Measurements from ENCODE around the gene GAB2.

Gene GAB2

DNA sequence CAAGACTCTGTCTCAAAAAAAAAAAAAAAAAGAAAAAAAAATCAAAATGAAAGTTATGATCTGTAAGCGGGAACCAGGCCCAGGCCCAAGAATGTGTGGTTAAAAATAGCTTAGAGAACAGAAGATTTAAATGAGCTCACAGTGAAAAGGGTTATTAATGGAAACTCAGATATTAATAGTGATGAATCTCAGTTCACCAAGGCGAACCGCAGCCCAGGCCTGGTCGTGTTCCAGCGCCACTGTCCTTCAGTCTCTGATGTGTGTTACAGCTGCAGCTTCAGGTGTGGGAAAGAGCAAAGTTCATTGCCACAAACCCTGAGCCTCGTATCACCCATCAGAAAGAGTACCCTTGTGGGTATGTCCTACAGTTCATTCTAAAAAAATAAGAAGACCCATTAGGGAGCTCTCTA is 107.1 kb downstream of the GAB2 start:
- H3K27ac ChIP-seq, result peak overlapping the region; percentile 41
- no peaks in the 10 kb centered on the region for H3K27me3 ChIP-seq
- H3K9me3 ChIP-seq, result no peaks in the 10 kb centered on the region
- H3K4me1 ChIP-seq (ENCODE audit: control insufficient read depth in 1 of 2, insufficient read depth in 1 of 2, low read depth in 1 of 2, low read length in 1 of 2), result peaks cover 45 to 47% of the 10 kb centered on the region in 2 experiments
- peaks cover 4% of the 10 kb centered on the region for H3K36me3 ChIP-seq
- no peak overlapping the region for H3K4me3 ChIP-seq (ENCODE audit: low read depth in 1 of 2, low read length in 1 of 2)
- no peak for TF ChIP-seq CTCF (IDR thresholded peaks at IDR 0.05)

GRCh38 chr11:78304201-78304600 is 113.4 kb downstream of the GAB2 start:
- Histone ChIP-seq H3K9me3 (no peaks in the 10 kb centered on the region), H3K27ac (peak overlapping the region; percentile 57), H3K4me1 (ENCODE audit: control insufficient read depth in 1 of 2, insufficient read depth in 1 of 2, low read depth in 1 of 2, low read length in 1 of 2) (peaks cover 6 to 11% of the 10 kb centered on the region in 2 experiments), H3K36me3 (no peaks in the 10 kb centered on the region), H3K27me3 (no peaks in the 10 kb centered on the region), H3K4me3 (ENCODE audit: low read depth in 1 of 2, low read length in 1 of 2) (no peak overlapping the region)
- no peak for TF ChIP-seq CTCF (IDR thresholded peaks at IDR 0.05)

DNA sequence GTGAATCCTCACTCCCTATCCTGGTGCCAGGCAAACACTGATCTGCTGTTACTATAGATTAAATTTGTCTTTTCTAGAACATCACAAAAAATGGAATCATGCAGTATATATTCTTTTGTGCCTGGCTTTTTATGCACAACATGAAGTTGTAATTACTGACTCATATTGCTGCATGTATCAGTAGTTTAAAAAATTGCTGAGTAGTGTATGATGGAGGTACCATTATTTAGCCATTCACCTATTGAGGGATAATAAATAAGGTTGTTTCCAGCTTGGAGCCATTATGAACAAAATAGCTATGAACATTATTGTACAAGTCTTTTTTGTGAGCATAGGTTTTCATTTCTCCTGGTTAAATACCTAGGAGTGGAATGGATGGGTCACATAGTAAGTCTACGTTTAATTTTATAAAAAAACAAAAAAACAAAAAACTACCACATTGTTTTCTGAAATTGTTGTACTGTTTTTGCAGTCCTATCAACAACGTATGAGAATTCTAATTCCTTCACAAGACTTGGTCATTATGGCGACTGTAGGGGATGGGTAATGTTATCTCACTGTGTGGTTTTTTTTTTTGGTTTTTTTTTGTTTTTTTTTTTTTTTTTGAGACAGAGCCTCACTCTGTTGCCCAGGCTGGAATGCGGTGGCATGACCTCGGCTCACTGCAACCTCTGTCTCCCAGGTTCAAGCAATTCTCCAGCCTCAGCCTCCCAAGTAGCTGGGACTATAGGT is 117.3 kb downstream of the GAB2 start:
- TF ChIP-seq CTCF (IDR thresholded peaks at IDR 0.05), result no peak
- H3K4me3 ChIP-seq (ENCODE audit: low read depth in 1 of 2, low read length in 1 of 2), result no peak overlapping the region
- no peaks in the 10 kb centered on the region for H3K36me3 ChIP-seq
- H3K9me3 ChIP-seq, result no peaks in the 10 kb centered on the region
- H3K27ac ChIP-seq, result no peak overlapping the region
- no peaks in the 10 kb centered on the region for H3K27me3 ChIP-seq
- peaks cover 24 to 32% of the 10 kb centered on the region in 2 experiments for H3K4me1 ChIP-seq (ENCODE audit: control insufficient read depth in 1 of 2, insufficient read depth in 1 of 2, low read depth in 1 of 2, low read length in 1 of 2)

DNA sequence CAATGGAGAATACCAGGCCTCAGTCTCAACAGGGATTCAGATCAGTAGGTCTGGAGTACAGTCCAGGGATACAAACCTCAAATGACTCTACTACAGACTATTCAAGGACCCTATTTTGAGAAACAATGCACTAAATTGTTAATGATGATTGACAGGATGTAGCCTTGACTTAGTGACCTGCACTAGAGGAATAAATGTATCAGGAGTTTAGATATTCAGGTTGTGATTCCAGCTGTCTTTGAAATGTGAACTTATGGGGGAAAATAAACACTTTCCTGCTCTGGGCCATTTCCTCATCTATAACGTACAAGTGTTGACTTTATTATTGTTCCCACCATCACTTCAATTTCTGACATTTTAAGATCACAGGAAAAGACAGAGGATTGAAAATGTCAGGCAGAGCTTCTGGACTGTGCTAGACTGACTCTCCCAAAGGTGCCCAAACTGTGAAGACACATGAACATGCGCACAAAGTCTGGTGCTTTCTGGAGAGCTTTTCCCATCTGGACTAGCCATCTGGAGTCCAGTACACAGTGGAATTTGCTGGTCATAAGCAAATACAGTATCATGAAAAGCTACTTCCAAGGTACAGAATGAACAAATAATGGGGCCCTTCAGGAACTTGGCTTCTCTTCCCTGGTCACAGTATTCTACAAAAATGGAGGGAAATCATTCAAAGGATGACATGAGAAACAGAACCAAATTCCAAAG is 118.5 kb downstream of the GAB2 start:
- peak overlapping the region; percentile 52 for H3K27ac ChIP-seq
- no peak for TF ChIP-seq CTCF (IDR thresholded peaks at IDR 0.05)

DNA sequence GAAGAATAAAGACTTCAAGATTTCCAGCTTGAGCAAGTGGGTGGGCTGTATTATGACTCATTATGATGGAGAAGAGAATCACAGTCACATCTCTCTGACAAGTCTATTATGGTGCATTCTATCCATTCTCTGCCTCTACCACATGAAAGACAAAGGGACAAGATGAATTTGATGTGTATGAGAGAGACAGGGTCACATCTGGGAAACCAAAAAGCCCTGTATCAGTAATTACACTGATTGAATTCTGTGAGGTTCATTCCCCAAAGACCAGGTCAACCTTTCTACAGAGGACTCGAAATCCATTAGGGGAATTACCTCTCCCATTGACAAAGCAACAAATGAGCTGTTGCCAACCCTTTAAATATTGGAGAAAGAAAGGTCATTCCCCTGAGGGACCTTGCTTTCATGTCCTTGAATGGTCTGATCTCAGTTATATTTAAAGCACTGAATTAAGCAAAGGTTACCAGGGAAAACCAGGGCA is 119.3 kb downstream of the GAB2 start:
- H3K9me3 ChIP-seq, result no peaks in the 10 kb centered on the region
- H3K4me3 ChIP-seq (ENCODE audit: low read depth in 1 of 2, low read length in 1 of 2), result no peak overlapping the region
- TF ChIP-seq CTCF (IDR thresholded peaks at IDR 0.05), result no peak
- H3K4me1 ChIP-seq (ENCODE audit: control insufficient read depth in 1 of 2, insufficient read depth in 1 of 2, low read depth in 1 of 2, low read length in 1 of 2), result peaks cover 35 to 37% of the 10 kb centered on the region in 2 experiments
- H3K27me3 ChIP-seq, result no peaks in the 10 kb centered on the region
- H3K36me3 ChIP-seq, result no peaks in the 10 kb centered on the region
- H3K27ac ChIP-seq, result peak overlapping the region; percentile 52

More for the DNA sequence above, 118.5 kb downstream of the GAB2 start:
- H3K9me3 ChIP-seq, result no peaks in the 10 kb centered on the region
- H3K4me3 ChIP-seq (ENCODE audit: low read depth in 1 of 2, low read length in 1 of 2), result no peak overlapping the region
- H3K27me3 ChIP-seq, result no peaks in the 10 kb centered on the region
- peaks cover 30 to 31% of the 10 kb centered on the region in 2 experiments for H3K4me1 ChIP-seq (ENCODE audit: control insufficient read depth in 1 of 2, insufficient read depth in 1 of 2, low read depth in 1 of 2, low read length in 1 of 2)
- H3K36me3 ChIP-seq, result no peaks in the 10 kb centered on the region

Measured in neutrophil (primary cell).